Ectodermal cell (in vitro differentiated cells): ENCODE measurements around the gene KIF13A.

Experiments
- H3K27ac ChIP-seq: 2 replicates; pipeline ENCODE4 v1.7.0; 2013; ENCODE audit warnings: mild to moderate bottlenecking, low read depth, low read length; ENCODE audit not compliant: insufficient read depth, poor library complexity, severe bottlenecking
- H3K27me3 ChIP-seq: 2 replicates; pipeline ENCODE4 v1.7.0; 2013; ENCODE audit warnings: mild to moderate bottlenecking, low read length; ENCODE audit not compliant: insufficient read depth, control insufficient read depth, poor library complexity, severe bottlenecking
- H3K36me3 ChIP-seq: one replicate; pipeline ENCODE4 v1.7.0; 2013; ENCODE audit warnings: low read length; ENCODE audit not compliant: control insufficient read depth, insufficient read depth
- H3K4me1 ChIP-seq: one replicate; pipeline ENCODE4 v1.7.0; 2013; ENCODE audit warnings: low read length; ENCODE audit not compliant: control insufficient read depth, insufficient read depth
- H3K4me3 ChIP-seq: 2 replicates; pipeline ENCODE4 v1.7.0; 2013; ENCODE audit warnings: low read depth, low read length, control low read depth; ENCODE audit not compliant: insufficient read depth
- H3K9me3 ChIP-seq: 2 replicates; pipeline ENCODE4 v1.7.0; 2013; ENCODE audit warnings: mild to moderate bottlenecking, low read length, moderate library complexity; ENCODE audit not compliant: control insufficient read depth
- WGBS, 2 experiments: methylation state at CpG; one replicate each; pipeline ENCODE4 v1.1.7; 2013; ENCODE audit warnings: missing lambda C conversion rate in 2 of 2; 5-methylcytosine and 5-hydroxymethylcytosine counted together

The KIF13A gene

DNA sequence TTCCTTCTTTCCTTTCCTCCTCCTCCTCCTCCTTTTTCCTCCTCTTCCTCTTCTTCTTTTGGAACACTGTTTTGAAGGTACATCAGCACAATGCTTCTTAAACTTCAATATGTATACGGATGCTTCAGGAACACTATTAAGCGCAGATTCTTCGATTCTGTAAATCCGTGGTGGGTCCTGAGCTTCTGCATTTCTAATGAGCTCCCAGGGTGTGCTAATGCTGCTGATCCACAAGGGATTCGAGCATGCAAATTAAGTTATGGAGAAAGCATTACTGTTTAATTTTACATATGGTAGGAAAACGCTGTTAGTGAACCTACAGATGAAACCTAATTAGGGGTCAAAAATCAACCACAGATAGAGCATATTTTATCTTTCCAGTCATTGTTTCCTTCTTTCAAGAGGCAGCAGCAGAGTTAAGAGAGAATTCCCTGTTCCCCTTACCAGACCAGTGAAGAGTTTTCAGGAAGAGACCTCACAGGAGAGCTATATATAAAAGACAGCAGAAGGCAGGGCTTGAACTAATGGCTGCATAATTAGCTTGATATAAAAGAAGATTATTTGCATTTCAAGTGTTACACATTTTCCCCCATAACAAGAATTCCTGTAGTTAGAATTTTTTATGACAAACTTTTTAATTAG, 47.2 kb downstream of the KIF13A start:
- Histone ChIP-seq H3K4me3 (no peak overlapping the region), H3K27ac (no peak overlapping the region), H3K27me3 (no peaks in the 10 kb centered on the region), H3K9me3 (no peaks in the 10 kb centered on the region), H3K4me1 (peaks cover 3% of the 10 kb centered on the region), H3K36me3 (no peaks in the 10 kb centered on the region)
- whole genome bisulfite sequencing, 2 experiments, result 34 to 47% methylated on average over 5 to 6 of the region's 6 CpGs

DNA sequence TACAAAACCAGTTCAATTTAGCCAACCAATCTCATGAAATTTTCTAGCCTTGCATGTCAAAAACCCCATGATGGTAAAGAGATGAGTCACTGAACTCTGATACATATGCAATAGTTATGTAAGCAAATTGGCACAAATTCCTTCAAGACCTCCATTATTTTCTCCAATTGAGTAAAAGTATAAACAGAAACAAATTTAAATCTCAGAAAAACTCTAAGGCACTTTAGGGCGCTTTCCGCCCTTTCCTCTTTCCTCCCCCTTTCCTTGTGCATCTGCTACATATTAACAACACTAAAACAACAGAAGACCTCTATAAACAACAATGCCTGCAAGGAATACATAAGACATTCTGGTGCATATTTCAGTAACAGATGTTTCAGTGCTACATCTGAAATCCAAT, 48.5 kb downstream of the KIF13A start:
- H3K36me3 ChIP-seq, result no peaks in the 10 kb centered on the region
- H3K4me3 ChIP-seq, result no peak overlapping the region
- no peak overlapping the region for H3K27ac ChIP-seq
- H3K27me3 ChIP-seq, result no peaks in the 10 kb centered on the region
- peaks cover 3% of the 10 kb centered on the region for H3K4me1 ChIP-seq
- 89 to 96% methylated on average over 2 of the region's 2 CpGs for WGBS, 2 experiments
- H3K9me3 ChIP-seq, result no peaks in the 10 kb centered on the region

DNA sequence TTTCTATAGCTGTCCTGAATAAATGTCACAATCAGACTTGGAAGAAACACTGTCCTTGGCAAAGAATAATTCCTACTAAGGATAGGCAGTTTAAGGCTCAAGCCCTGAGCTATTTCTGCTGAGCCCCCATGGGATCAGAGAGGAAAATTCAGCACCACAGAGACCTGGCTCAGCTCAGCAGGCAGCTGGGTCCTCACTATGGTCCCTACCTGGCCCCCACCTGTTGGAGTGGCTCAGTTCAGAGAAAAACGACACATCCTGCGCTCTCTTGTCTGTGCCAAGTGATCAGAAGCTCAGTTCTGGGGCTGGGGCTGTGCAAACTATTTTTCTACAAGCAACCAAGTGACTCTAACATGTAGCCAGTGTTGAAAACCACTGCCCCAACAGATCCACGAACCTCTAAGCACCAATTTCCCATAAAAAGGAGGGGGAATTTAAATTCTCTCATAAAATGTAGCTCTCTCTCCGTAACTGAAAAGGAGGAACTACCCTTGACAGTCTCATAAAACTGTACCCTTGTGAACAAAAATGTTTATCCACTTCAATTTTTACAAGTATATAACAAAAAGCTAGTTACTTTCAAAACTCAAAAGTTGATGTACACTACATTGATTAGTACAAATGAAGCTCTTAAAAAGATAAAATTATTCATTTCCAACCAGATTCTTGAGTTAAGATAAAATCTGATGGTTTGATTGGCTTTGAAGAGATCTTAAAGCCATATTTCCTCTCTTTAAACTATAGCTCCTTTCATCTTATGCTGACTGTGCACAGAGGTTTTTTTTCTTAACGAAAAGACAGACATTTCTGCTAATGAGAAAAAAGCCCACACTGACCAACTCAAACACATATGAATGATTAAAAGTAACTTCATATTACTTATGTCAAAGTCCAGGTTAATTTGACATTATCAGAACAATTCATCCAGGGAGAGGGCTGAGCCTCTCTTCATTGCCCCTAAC, 52.0 kb downstream of the KIF13A start:
- H3K27me3 ChIP-seq, result no peaks in the 10 kb centered on the region
- H3K36me3 ChIP-seq, result no peaks in the 10 kb centered on the region
- no peak overlapping the region for H3K4me3 ChIP-seq
- no peaks in the 10 kb centered on the region for H3K9me3 ChIP-seq
- whole genome bisulfite sequencing, 2 experiments, result 80 to 81% methylated on average over 4 to 5 of the region's 5 CpGs
- peak overlapping the region; percentile 12 for H3K27ac ChIP-seq
- peaks cover 6% of the 10 kb centered on the region for H3K4me1 ChIP-seq

DNA sequence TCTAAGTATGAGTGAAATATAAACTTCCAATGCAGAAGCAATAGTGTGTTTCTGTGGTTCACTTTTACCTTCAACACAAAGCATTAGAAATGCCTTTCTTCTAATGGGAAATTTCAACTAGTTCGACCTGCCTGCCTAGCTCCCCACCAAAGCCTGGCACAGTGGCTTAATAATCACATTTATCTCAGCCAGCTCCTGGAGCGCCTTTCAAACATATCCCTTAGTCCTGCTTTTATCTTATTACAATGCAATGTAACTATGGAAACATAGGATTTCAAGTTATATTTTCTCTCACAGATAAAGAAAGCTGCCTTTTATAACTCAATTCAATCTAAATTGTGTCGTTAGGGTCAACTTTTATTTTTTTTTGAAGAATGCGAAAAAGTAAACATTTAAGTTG, 53.7 kb downstream of the KIF13A start:
- Histone ChIP-seq H3K27me3 (no peaks in the 10 kb centered on the region), H3K36me3 (no peaks in the 10 kb centered on the region), H3K4me1 (peaks cover 3% of the 10 kb centered on the region), H3K27ac (no peak overlapping the region), H3K9me3 (no peaks in the 10 kb centered on the region), H3K4me3 (no peak overlapping the region)
- WGBS, 2 experiments, result 88 to 97% methylated on average over 4 of the region's 4 CpGs

DNA sequence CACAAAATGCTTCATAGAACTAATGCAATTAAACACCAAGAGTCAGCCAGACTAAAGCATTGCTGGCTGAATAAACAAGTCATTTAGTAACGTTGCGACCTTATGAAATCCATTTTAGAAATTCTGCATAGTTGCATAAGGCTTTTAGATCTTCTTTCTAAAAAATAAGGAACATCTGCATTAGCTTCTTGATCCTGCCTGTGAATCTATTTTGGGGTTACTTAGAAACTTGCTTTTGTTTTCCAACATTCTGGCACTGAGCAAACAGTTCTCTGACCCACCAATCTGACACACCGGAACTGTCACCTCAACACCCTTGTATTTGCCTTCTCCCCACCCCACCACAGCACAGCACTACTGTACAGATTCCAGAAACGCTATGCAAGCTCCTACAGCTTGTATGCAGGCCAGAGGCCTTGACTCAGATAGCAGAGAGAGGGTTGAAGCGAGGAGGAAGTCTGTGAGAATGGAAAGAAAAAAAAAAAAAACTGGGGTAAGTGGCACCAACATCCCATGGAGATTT, 55.0 kb downstream of the KIF13A start:
- no peaks in the 10 kb centered on the region for H3K9me3 ChIP-seq
- no peak overlapping the region for H3K27ac ChIP-seq
- WGBS, 2 experiments, result 90 to 96% methylated on average over 5 of the region's 5 CpGs
- H3K4me1 ChIP-seq, result peaks cover 3% of the 10 kb centered on the region
- no peaks in the 10 kb centered on the region for H3K27me3 ChIP-seq
- H3K4me3 ChIP-seq, result no peak overlapping the region
- H3K36me3 ChIP-seq, result no peaks in the 10 kb centered on the region

DNA sequence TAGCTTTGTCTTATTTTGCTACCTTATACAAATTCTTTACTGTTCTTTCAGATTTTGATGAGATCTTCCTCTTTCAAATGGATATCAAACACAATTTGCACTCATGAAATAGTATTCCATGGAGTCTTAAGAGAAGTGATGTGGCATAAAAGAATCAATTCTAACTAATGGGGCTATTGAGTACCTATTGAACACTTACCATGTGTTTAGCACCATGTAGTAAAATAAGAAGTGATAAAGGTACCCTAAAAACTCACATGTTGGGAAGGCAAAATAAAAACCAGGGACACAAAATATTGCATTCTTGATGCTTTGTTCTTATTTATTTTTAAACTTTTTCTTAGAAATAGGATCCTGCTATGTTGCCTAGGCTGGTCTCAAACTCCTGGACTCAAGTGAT, 56.2 kb downstream of the KIF13A start:
- peaks cover 3% of the 10 kb centered on the region for H3K4me1 ChIP-seq
- H3K4me3 ChIP-seq, result no peak overlapping the region
- no peaks in the 10 kb centered on the region for H3K9me3 ChIP-seq
- no peaks in the 10 kb centered on the region for H3K27me3 ChIP-seq
- no peak overlapping the region for H3K27ac ChIP-seq
- no peaks in the 10 kb centered on the region for H3K36me3 ChIP-seq

DNA sequence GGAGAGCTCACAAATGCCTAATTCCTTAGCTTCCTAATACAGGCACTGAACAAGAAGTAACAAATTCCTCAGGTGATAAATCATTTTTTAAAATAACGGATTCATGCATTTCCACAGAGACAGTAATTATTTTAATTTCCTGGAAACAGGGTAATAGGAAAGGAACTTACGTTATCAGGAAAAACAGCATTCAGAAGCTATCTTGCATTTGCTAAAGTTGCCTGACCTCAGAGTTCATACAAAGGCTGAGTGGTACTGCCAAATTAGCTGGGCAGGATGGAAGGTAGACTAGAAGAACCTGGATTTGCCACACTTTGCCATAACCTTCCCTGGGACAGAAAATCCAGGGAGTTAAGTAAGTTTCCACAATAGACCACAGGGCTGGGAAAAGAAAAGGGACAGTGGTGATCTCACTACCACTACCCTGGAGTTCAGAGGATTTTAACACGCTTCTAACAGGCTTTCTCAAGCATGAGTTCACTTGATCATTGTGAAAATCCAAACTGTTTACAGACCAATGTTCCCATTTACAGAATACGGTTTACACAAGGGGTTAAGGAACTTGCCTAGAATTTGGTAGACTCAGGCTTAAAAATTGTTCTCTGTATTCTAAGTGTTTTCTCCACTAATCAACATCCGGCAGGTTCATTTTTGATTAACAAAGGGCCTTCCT, 57.0 kb downstream of the KIF13A start:
- no peak overlapping the region for H3K27ac ChIP-seq

DNA sequence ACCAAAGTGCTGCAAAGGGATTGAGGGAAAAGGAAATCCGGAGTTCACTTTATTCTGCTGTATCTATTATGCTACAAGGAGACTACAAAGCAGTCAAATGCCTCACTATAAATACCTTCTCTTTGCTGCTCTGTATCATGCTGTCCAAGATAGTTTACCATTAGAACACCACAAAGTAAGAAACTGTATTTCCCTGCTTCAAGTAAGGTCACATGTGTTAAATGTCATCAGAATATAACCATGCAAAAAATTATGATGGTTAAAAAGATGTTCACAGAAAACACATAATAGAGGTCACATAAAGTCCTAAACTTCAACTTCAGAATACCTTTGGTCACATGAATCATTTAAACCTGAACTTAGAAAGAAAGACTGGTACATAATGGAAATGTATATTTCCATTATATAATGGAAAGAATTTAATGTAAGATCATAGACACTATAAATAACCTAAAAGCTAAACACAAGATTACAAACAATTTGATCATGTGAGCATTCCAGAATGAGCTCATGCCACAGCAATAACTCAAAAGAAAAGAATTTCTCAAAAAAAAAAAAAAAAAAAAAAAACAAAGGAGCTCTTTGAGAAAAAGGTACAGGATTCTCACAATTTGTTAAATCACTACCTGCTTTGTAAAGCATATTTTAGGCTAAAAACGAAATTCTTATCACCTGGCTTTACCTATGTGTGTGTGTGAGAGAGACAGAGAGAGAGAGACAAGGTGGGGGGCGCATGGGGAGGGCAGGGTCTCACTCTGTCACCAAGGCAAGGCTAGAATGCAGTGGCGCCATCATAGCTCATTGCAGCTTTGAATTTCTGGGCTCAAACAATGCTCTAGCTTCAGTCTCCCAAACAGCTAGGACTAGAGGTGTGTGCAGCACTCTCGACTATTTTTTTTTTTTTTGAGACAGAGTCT, 58.7 kb downstream of the KIF13A start:
- H3K4me3 ChIP-seq, result no peak overlapping the region
- H3K36me3 ChIP-seq, result no peaks in the 10 kb centered on the region
- no peaks in the 10 kb centered on the region for H3K9me3 ChIP-seq
- H3K4me1 ChIP-seq, result peaks cover 2% of the 10 kb centered on the region
- no peaks in the 10 kb centered on the region for H3K27me3 ChIP-seq
- WGBS, 2 experiments, result 87 to 95% methylated on average over 5 of the region's 5 CpGs
- H3K27ac ChIP-seq, result no peak overlapping the region

More for the DNA sequence above, 57.0 kb downstream of the KIF13A start:
- H3K4me1 ChIP-seq, result peaks cover 3% of the 10 kb centered on the region
- H3K9me3 ChIP-seq, result no peaks in the 10 kb centered on the region
- H3K27me3 ChIP-seq, result no peaks in the 10 kb centered on the region
- 93 to 95% methylated on average over 5 of the region's 5 CpGs for WGBS, 2 experiments
- no peaks in the 10 kb centered on the region for H3K36me3 ChIP-seq
- no peak overlapping the region for H3K4me3 ChIP-seq

DNA sequence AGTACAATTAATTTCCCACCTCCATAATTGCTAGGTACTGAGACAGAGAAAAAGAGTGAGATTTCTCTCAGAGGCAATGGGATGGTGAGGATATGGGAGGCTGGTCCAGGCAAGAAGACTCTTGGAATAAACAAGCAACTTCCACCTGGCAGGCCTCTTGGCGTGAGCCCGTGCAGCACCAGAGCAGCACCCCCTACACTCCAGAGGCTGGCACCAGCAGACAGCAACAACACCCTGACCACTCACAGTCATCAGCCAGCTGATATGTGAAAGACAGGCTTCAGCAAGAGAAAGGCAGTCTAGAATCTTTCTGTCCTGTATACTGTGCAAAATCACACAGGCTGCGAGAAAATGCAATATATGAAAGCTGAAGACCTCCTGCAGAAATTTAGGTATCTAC, 59.7 kb downstream of the KIF13A start:
- no peaks in the 10 kb centered on the region for H3K27me3 ChIP-seq
- H3K36me3 ChIP-seq, result no peaks in the 10 kb centered on the region
- WGBS, 2 experiments, result 88 to 97% methylated on average over 3 of the region's 3 CpGs
- no peak overlapping the region for H3K4me3 ChIP-seq
- H3K9me3 ChIP-seq, result no peaks in the 10 kb centered on the region
- no peaks in the 10 kb centered on the region for H3K4me1 ChIP-seq
- H3K27ac ChIP-seq, result no peak overlapping the region
